ENCODE measurements around the gene RERE. TPM values are rescaled to one million over a fixed set of nuclear protein-coding genes. Genes with fewer than 3 reads are reported as not detected.

Gene RERE
- total RNA-seq, 1 donor, result 27.0 TPM

GRCh38 chr1:8344893-8345507, 472.4 kb downstream of the RERE start:
- no peak overlapping the region for H3K4me3 ChIP-seq (ENCODE audit: low read depth, low read length)
- no peak for TF ChIP-seq CTCF (IDR thresholded peaks at IDR 0.05; ENCODE audit: insufficient read depth, low read length)
- no peak for DNase-seq (ENCODE audit: low read depth)

DNA sequence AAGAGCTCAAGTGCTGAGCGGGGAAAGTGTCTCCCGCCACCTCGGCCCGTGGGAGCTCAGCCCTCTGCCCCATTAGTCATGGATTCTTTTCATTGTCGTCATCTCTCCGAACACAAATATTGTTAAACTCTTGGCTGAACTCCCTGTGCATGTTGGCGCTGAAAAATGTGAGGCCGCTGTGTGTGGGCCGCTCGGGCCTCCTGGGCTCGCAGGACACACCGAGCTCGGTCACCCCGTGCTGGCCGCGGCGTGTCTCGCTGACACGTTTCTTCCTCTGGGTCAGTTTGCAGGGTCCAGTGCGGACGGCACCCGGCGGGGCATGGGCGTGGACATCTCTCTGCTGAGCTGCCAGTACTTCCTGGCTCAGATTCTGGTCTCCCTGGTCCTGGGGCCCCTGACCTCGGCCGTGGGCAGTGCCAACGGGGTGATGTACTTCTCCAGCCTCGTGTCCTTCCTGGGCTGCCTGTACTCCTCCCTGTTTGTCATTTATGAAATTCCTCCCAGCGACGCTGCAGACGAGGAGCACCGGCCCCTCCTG, 473.9 kb downstream of the RERE start:
- TF ChIP-seq CTCF (IDR thresholded peaks at IDR 0.05; ENCODE audit: insufficient read depth, low read length), result no peak

DNA sequence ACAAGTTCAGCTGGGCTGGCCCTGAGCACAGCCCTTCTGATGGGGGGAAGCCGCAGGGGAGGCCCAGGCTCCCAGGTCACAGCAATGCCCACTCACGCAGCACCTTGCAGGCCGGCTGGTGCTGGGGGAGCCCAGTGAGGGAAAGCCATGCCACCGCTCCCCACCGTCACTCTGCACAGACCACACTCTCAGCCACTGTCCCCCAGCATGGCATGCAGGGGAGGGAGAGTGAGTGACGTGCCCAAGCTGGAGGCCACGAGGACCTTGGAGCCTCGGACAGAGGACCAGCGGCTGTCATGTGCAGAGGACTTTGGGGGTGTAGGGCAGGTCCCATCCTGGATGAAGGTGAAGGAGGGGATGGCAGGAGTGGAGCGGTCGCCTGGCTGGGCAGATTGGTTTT, 474.4 kb downstream of the RERE start:
- no peak for TF ChIP-seq CTCF (IDR thresholded peaks at IDR 0.05; ENCODE audit: insufficient read depth, low read length)
- no peak overlapping the region for H3K4me3 ChIP-seq (ENCODE audit: low read depth, low read length)
- no peak for DNase-seq (ENCODE audit: low read depth)

More for the DNA sequence above, 473.9 kb downstream of the RERE start:
- DNase-seq (ENCODE audit: low read depth), result peak; percentile 95
- peak overlapping the region; percentile 35 for H3K4me3 ChIP-seq (ENCODE audit: low read depth, low read length)

DNA sequence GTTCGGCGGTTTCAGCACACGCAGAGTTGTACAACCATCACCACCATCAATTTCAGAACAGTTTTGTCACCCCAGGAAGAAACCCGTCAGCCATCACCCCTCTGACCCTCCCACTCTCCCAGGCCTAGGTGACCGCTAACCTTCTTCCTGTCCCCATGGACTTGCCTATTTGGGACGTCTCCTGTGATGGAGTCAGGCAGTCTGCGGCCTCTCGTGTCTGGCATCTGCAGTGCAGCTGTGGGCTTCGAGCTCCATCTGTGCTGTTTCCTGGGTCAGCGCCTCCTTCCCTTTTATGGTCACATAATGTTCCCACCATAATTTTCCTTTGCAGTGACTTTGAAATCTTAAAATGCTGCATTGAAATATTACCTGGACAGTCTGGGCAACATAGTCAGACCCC, 475.1 kb downstream of the RERE start:
- TF ChIP-seq CTCF (IDR thresholded peaks at IDR 0.05; ENCODE audit: insufficient read depth, low read length), result no peak
- no peak for DNase-seq (ENCODE audit: low read depth)
- no peak overlapping the region for H3K4me3 ChIP-seq (ENCODE audit: low read depth, low read length)

GRCh38 chr1:8340448-8340847, 477.0 kb downstream of the RERE start:
- no peak for TF ChIP-seq CTCF (IDR thresholded peaks at IDR 0.05; ENCODE audit: insufficient read depth, low read length)
- no peak overlapping the region for H3K4me3 ChIP-seq (ENCODE audit: low read depth, low read length)
- DNase-seq (ENCODE audit: low read depth), result no peak

DNA sequence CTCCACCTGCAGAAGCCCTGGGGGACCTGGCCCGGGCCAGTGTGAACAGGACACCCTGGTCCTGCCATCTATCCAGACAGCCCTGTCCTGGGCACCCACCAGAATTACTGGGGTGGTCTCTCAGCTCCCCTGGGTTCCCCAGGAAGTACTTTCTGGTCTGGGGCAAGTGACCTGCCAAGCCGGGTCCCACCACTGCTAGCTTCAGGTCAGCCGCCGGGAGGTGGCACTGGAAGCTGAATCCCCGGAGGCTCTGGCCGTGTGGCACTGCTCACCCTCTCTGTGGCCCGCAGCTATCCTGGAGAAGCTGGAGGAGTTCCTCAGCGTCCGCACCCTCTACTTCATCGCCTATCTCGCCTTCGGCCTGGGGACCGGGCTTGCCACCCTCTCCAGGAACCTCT, 478.2 kb downstream of the RERE start:
- no peak overlapping the region for H3K4me3 ChIP-seq (ENCODE audit: low read depth, low read length)
- DNase-seq (ENCODE audit: low read depth), result no peak
- TF ChIP-seq CTCF (IDR thresholded peaks at IDR 0.05; ENCODE audit: insufficient read depth, low read length), result no peak

Measured in fibroblast of the aortic adventitia (primary cell).